Neuronal stem cell (in vitro differentiated cells): Measurements from ENCODE around the gene TBC1D16.
A peak's percentile ranks its signal among the peaks of the same experiment; 100 is the strongest.

Experiments used
- DNase-seq: peaks from one replicate; pipeline ENCODE4 v3.0.0-alpha.2; 2013; ENCODE audit warnings: low spot score
- H2AFZ ChIP-seq: one replicate; pipeline ENCODE4 v1.6.1; 2013; ENCODE audit warnings: mild to moderate bottlenecking, low read length, inconsistent platforms
- H2AK5ac ChIP-seq: 2 replicates; pipeline ENCODE4 v1.6.1; 2013; ENCODE audit warnings: low read depth, mild to moderate bottlenecking, inconsistent platforms, low read length, moderate library complexity, mixed read lengths
- H2BK120ac ChIP-seq: 2 replicates; pipeline ENCODE4 v1.6.1; 2013; ENCODE audit warnings: low read depth, mild to moderate bottlenecking, inconsistent platforms, low read length, moderate library complexity, mixed read lengths
- H2BK12ac ChIP-seq: one replicate; pipeline ENCODE4 v1.6.1; 2013; ENCODE audit warnings: low read length, inconsistent platforms
- H2BK15ac ChIP-seq: 2 replicates; pipeline ENCODE4 v1.6.1; 2013; ENCODE audit warnings: mild to moderate bottlenecking, low read length, inconsistent platforms, mixed read lengths
- H2BK5ac ChIP-seq: one replicate; pipeline ENCODE4 v1.6.1; 2013; ENCODE audit warnings: inconsistent platforms, mild to moderate bottlenecking, low read length, moderate library complexity
- H3K14ac ChIP-seq: one replicate; pipeline ENCODE4 v1.6.1; 2013; ENCODE audit warnings: low read length, inconsistent platforms
- H3K18ac ChIP-seq: 2 replicates; pipeline ENCODE4 v1.6.1; 2013; ENCODE audit warnings: low read length, inconsistent platforms
- H3K23ac ChIP-seq: 2 replicates; pipeline ENCODE4 v1.6.1; 2013; ENCODE audit warnings: low read depth, mild to moderate bottlenecking, mixed read lengths, low read length, inconsistent platforms; ENCODE audit not compliant: poor library complexity
- H3K27ac ChIP-seq: replicated peaks from 3 replicates; pipeline ENCODE4 v1.5.1; 2013; ENCODE audit warnings: low read length, inconsistent platforms
- H3K27me3 ChIP-seq, 3 experiments: 2 replicates each; pipeline ENCODE4 v1.6.1; 2013; ENCODE audit warnings: low read length in 3 of 3, mild to moderate bottlenecking in 2 of 3, inconsistent platforms in 1 of 3, low read depth in 1 of 3, mixed read lengths in 1 of 3, moderate library complexity in 1 of 3; ENCODE audit not compliant: control insufficient read depth in 3 of 3, insufficient read depth in 3 of 3
- H3K36me3 ChIP-seq, 2 donors: replicated peaks in 1 of 2; 2 replicates each; pipeline ENCODE4 v1.6.1; 2013; ENCODE audit warnings: low read length in 2 of 2; ENCODE audit not compliant: control insufficient read depth in 2 of 2, insufficient read depth in 2 of 2
- H3K4ac ChIP-seq: 2 replicates; pipeline ENCODE4 v1.6.1; 2013; ENCODE audit warnings: inconsistent platforms, mild to moderate bottlenecking, low read length, moderate library complexity
- H3K4me1 ChIP-seq, 2 donors: 1 replicate in 1 of 2; 2 replicates in 1 of 2; pipeline ENCODE4 v1.6.1; 2013; ENCODE audit warnings: low read length in 2 of 2, low read depth in 1 of 2; ENCODE audit not compliant: control insufficient read depth in 2 of 2, insufficient read depth in 1 of 2
- H3K4me2 ChIP-seq: one replicate; pipeline ENCODE4 v1.6.1; 2013; ENCODE audit warnings: mild to moderate bottlenecking, low read length, inconsistent platforms; ENCODE audit not compliant: insufficient read depth, poor library complexity, severe bottlenecking
- H3K4me3 ChIP-seq, 2 donors: 2 replicates each; pipeline ENCODE4 v1.5.1; 2013; ENCODE audit warnings: low read length in 2 of 2, mild to moderate bottlenecking in 2 of 2, inconsistent platforms in 1 of 2, moderate library complexity in 1 of 2
- H3K79me1 ChIP-seq: one replicate; pipeline ENCODE4 v1.6.1; 2013; ENCODE audit warnings: low read depth, mild to moderate bottlenecking, inconsistent platforms, low read length, moderate library complexity
- H3K9ac ChIP-seq: one replicate; pipeline ENCODE4 v1.6.1; 2013; ENCODE audit warnings: mild to moderate bottlenecking, low read depth, low read length, inconsistent platforms; ENCODE audit not compliant: poor library complexity
- H3K9me3 ChIP-seq, 2 donors: replicated peaks in 1 of 2; 2 replicates each; pipeline versions ENCODE3 to v1.6.1; 2013; ENCODE audit warnings: low read length in 2 of 2, mild to moderate bottlenecking in 2 of 2, inconsistent platforms in 1 of 2, low read depth in 1 of 2, mixed read lengths in 1 of 2, moderate library complexity in 1 of 2; ENCODE audit not compliant: control insufficient read depth in 2 of 2, insufficient read depth in 1 of 2
- H4K8ac ChIP-seq: one replicate; pipeline ENCODE4 v1.6.1; 2013; ENCODE audit warnings: low read depth, mild to moderate bottlenecking, inconsistent platforms, low read length, moderate library complexity
- H4K91ac ChIP-seq: one replicate; pipeline ENCODE4 v1.6.1; 2013; ENCODE audit warnings: low read length, low read depth, mild to moderate bottlenecking, inconsistent platforms; ENCODE audit not compliant: poor library complexity
- WGBS, 2 donors: extraction: QIAGEN DNeasy Blood & Tissue Kit; methylation state at CpG; one replicate each; pipeline ENCODE4 v1.1.7; 2013; ENCODE audit warnings: missing lambda C conversion rate in 2 of 2, mixed read lengths in 1 of 2; ENCODE audit not compliant: insufficient read length in 2 of 2, insufficient replicate concordance in 1 of 2; ENCODE audit errors: extremely low coverage in 2 of 2; 5-methylcytosine and 5-hydroxymethylcytosine counted together

TBC1D16 gene

GRCh38 chr17:79935197-79935885 lies 100.3 kb downstream of the TBC1D16 start:
- Histone ChIP-seq H3K27ac (no peak overlapping the region), H3K36me3 (peaks cover 9 to 28% of the 10 kb centered on the region in 2 donors), H2BK5ac (no peak overlapping the region), H3K4ac (no peak overlapping the region), H3K9me3 (no peaks in the 10 kb centered on the region), H3K27me3 (peaks cover 0 to 2% (median 0%) of the 10 kb centered on the region in 3 experiments), H2BK15ac (no peak overlapping the region), H3K18ac (peak overlapping the region; percentile 58), H2AFZ (no peak overlapping the region), H3K14ac (no peak overlapping the region), H3K4me3 (no peak overlapping the region), H3K79me1 (no peaks in the 10 kb centered on the region), H4K8ac (no peak overlapping the region), H2BK120ac (no peak overlapping the region), H3K4me1 (peaks cover 9 to 25% of the 10 kb centered on the region in 2 donors), H2AK5ac (peak overlapping the region; percentile 11), H4K91ac (no peak overlapping the region), H3K9ac (no peak overlapping the region), H2BK12ac (no peak overlapping the region), H3K4me2 (no peak overlapping the region), H3K23ac (no peak overlapping the region)
- WGBS, 2 donors: no CpG with 5 or more reads among the region's 19 CpGs
- DNase-seq: no peak

GRCh38 chr17:79934653-79934970 lies 101.1 kb downstream of the TBC1D16 start:
- WGBS, 2 donors: no CpG with 5 or more reads among the region's 9 CpGs

GRCh38 chr17:79933863-79934652 lies 101.6 kb downstream of the TBC1D16 start:
- Histone ChIP-seq H2AK5ac (peak overlapping the region; percentile 73), H3K23ac (peak overlapping the region; percentile 62), H3K18ac (peak overlapping the region; percentile 32), H2BK120ac (no peak overlapping the region), H3K79me1 (no peaks in the 10 kb centered on the region), H4K8ac (no peak overlapping the region), H3K14ac (no peak overlapping the region), H3K4ac (no peak overlapping the region), H3K36me3 (peaks cover 0 to 15% of the 10 kb centered on the region in 2 donors), H3K27ac (no peak overlapping the region), H3K4me1 (peaks cover 9 to 27% of the 10 kb centered on the region in 2 donors), H3K4me3 (no peak overlapping the region), H2BK5ac (peak overlapping the region; percentile 35), H2BK12ac (no peak overlapping the region), H2BK15ac (no peak overlapping the region), H3K4me2 (no peak overlapping the region), H2AFZ (no peak overlapping the region), H3K27me3 (peaks cover 0 to 4% (median 0%) of the 10 kb centered on the region in 3 experiments), H3K9ac (no peak overlapping the region), H4K91ac (no peak overlapping the region), H3K9me3 (no peaks in the 10 kb centered on the region)
- no CpG with 5 or more reads among the region's 22 CpGs for WGBS, 2 donors
- no peak for DNase-seq

More at GRCh38 chr17:79934653-79934970, 101.1 kb downstream of the TBC1D16 start:
- H3K18ac ChIP-seq: no peak overlapping the region
- no peak overlapping the region for H2BK12ac ChIP-seq
- H3K23ac ChIP-seq: no peak overlapping the region
- peaks cover 0 to 2% (median 0%) of the 10 kb centered on the region in 3 experiments for H3K27me3 ChIP-seq
- H4K8ac ChIP-seq: no peak overlapping the region
- H2AFZ ChIP-seq: no peak overlapping the region
- peaks cover 9 to 26% of the 10 kb centered on the region in 2 donors for H3K4me1 ChIP-seq
- H3K27ac ChIP-seq: no peak overlapping the region
- H3K4me2 ChIP-seq: no peak overlapping the region
- H3K79me1 ChIP-seq: no peaks in the 10 kb centered on the region
- no peak overlapping the region for H3K14ac ChIP-seq
- no peak for DNase-seq
- H3K4me3 ChIP-seq: no peak overlapping the region
- H3K4ac ChIP-seq: no peak overlapping the region
- H3K9ac ChIP-seq: no peak overlapping the region
- H2BK5ac ChIP-seq: no peak overlapping the region
- H2AK5ac ChIP-seq: no peak overlapping the region
- H3K9me3 ChIP-seq: no peaks in the 10 kb centered on the region
- no peak overlapping the region for H2BK120ac ChIP-seq
- no peak overlapping the region for H4K91ac ChIP-seq
- no peak overlapping the region for H2BK15ac ChIP-seq
- H3K36me3 ChIP-seq: peaks cover 3 to 21% of the 10 kb centered on the region in 2 donors
